GM21381 (cell line): ENCODE data around the gene HDGFL2.

Experiments used
- ATAC-seq: cut with Tn5 transposase; IDR thresholded peaks from one replicate; pipeline ENCODE4 v1.9.1; 2021; ENCODE audit warnings: mild to moderate bottlenecking, moderate library complexity; ENCODE audit not compliant: unreplicated experiment

Gene HDGFL2

GRCh38 chr19:4444765-4445741 is 27.0 kb upstream of the HDGFL2 start:
- no peak for ATAC-seq

DNA sequence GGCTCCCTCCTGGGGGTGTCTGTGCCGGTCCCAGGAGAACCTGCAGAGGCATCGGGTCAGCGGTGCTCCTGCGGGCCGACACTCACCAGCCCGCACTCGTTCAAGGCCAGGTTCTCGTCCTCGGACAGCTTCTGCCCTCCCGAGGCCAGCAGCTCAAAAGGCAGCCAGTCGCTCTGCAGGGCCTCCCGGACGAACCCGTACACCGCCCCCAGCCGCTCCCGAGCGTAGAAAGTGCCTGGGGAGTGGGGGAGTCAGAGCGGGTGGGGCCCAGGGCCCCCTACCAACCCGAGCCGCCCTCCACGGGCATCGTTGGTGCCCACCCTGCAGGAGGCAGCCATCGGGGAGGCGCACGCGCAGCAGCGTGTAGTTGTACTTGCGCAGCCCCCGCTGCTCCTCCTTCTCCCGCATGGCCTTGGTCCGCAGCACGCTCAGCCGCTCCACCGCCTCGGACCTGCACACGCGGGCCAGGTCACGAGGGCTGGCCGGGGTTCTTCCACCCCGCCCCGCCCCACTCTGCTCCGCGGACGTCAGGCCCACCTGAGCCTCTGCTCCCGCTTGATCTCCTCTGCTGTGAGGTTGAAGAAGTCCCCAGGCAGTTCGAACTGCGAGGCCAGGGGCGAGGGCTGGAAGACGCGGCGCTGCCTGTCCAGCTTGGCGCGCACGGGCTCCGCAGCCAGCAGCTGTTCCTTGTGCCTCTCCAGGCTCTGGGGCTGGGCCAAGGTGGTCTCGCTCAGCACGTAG is 26.0 kb upstream of the HDGFL2 start:
- ATAC-seq, result no peak

DNA sequence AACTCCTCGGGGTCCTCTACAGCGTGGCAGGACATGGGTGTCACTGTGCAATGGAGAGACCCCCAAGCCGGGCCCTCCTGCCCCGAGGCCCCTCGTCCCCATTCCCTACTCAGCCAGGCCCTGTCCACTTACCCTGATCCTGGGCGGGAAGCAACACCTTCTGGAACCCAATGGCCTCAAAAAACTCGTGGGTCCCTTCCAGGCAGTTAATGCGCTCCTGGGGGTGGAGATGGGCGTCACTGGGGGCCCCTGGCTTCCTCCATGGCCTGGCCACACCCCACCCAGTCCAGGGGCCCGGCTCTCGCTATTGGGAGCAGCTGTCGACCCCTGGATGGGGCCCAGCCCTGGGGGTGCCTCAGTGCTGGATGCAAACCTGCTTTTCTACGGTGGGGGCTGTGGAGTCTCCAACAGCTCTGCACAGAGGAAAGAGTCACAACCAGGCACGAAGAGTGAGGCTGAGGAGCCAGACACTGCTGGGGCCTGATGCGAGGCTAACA is 25.3 kb upstream of the HDGFL2 start:
- no peak for ATAC-seq

DNA sequence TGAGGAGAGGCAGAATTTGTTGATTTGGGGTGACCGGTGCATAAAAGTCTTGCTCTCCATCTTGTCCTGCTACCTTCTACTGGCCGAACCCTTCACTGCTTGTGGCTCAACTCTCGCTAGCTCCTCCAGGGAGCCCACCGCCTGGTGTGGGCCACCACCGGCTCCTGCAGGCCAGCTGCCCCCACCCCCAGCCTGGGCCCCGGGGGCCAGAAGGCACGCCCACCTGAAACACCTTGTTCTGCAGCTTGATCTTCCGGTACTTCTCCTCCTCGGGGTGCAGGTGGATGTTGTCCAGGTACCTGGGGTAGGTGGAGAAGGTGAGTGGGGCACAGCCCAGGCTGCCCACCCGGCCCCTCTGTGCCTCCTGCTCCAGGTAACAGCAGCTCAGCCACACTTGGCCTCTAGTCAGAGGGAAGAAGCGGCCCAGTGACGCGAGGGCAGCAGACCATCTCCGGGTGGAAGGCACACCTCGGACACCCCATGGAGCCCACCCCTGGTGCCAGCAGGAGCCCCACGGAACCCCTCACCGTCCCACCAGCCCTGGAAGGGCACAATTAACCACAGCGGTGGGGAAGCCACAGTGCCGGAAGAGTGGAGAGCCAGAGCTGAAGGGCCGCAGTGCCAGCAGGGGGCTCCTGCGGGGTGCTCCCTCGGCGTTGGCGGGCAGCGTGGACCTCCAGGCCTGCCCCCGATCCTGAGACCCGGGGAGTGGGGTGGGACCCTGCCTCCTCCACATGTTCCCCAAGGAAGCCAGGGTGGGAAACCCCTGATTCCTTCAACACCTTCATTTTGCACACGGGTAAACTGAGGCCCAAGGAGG is 24.6 kb upstream of the HDGFL2 start:
- ATAC-seq, result no peak

DNA sequence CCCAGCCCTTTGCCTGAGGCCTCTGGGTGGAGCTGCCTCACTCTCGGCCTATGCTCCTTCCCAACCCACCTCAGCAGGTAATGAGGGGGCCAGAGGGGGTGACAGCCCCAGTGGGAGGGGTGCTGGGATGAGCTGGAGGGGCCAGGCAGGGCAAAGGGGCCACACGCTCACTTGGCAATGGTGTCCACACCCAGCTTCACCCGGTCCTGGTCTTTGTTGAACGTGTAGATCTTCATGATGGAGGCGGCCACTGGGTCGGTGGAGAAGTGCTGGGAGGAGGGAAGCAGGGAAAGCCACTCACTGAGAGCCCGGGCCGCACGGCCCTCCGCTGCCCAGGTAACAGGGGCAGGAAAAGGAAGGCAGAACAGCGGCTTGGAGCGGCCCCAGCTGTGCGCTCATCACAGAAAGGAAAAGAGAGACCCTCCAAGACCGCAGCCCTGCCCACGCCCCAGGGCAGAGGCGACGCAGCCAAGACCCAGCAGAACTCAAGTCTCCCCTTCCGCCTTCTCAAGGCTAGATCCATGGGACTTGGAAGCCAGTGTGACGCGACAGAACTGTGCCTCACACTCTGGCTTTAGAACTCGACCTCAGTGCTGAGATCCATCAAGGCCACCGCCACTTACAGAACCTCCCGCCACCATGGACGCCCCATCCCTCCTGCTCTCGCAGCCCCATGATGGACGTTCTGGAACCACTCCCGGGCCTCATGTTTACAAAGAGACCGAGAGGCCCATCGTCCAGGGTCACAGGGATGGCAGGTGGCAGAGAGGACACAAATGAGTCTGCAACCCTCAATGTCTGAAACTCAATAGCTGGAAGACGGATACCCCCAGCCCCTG is 23.7 kb upstream of the HDGFL2 start:
- ATAC-seq, result no peak

GRCh38 chr19:4449022-4449638 is 23.0 kb upstream of the HDGFL2 start:
- ATAC-seq, result no peak

DNA sequence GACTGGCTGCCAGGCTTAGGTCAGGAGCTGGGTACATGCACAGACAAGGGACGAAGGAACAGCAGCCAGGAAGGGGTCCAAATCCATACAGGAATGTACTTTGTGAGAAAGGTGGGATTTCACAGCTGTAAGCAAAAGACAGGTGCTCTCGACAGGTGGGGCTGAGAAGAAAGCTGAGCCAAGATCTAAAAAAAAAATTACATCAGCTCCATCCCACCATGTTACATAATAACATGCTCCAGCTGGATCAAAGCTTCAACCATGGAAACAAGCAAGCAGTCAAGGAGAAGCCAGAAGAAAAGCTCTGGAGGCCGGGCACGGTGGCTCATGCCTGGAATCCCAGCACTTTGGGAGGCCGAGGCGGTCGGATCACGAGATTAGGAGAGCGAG is 22.5 kb upstream of the HDGFL2 start:
- no peak for ATAC-seq

DNA sequence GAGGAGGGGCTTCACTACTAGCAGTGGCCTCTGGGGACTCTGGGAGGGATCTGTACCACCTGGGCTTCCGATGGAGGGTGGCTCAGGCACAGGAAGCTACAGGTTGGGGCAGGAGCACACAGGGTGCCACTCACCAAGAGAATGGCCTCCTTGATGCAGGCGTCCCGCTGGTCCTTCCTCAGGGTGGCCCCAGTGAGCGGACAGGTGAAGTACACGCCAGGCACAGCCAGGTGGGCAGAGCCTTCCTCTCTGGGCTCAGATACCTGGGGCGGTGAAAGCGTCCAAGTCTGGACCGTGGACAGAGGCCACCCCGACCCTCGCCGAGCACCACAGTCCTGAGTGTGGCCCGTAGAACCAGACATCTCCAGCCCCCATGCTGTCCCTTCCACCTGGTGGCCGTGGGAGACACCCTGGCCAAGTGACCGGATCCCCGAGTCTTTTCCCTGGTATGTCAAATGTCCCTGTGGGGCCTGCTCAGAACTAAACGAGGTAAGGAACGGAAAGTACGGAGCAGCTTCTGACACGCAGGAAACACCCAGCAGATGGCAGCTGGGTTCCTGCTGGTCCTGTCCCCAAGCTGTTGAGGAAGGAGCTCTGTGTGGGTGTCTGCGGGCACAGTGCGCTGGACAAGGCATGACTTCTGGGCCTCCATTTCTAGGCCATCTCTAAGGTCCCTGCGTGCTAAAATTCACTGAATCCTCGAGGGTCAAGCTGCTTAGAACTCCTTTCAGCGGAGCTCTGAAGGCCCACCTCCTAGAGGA is 19.7 kb upstream of the HDGFL2 start:
- no peak for ATAC-seq

DNA sequence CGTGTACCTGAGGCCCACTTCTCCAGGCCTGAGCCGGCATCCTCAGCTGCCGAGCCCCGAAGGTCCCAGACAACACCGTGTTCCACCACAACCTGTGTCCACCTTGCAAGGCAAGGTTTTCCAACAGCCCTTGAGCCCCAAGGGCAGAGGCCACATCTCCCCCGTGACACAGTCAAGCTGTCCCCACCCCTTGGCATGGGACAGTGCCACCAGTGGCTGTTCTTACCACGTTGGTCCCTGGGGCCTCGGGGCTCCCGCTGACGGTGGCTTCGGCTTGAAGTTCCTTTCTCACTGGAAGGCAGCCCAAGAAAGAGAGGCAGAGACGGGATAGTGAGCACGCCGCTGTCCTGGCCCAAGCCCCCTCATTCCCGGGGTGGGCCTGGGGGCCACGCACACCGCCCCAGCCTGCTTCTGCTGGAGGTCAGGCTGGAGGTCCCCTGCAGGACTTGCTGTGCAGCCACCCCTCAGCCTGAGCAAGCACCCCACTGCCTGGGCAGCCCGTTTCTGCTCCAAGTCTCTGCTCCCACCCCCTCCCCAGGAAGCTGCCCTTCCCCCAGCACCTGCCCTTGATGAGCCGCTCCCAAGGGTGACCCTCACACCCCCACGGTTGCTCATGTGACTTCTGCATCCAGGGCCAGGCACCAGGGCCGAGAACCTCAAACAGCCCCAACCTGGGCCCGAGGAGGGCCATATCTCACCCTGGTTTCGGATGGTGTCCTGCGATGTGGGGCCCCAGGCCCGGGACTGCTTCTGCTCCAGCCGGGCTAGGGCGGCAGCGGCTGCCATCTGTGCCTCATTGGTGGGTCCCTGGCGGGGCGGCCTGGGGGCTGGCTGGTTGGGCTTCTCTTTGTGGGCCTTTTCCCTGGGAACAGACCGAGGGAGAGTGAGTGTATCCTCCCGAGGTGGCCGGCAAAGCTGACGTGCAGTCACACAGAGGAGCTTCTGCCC is 18.6 kb upstream of the HDGFL2 start:
- ATAC-seq, result no peak

DNA sequence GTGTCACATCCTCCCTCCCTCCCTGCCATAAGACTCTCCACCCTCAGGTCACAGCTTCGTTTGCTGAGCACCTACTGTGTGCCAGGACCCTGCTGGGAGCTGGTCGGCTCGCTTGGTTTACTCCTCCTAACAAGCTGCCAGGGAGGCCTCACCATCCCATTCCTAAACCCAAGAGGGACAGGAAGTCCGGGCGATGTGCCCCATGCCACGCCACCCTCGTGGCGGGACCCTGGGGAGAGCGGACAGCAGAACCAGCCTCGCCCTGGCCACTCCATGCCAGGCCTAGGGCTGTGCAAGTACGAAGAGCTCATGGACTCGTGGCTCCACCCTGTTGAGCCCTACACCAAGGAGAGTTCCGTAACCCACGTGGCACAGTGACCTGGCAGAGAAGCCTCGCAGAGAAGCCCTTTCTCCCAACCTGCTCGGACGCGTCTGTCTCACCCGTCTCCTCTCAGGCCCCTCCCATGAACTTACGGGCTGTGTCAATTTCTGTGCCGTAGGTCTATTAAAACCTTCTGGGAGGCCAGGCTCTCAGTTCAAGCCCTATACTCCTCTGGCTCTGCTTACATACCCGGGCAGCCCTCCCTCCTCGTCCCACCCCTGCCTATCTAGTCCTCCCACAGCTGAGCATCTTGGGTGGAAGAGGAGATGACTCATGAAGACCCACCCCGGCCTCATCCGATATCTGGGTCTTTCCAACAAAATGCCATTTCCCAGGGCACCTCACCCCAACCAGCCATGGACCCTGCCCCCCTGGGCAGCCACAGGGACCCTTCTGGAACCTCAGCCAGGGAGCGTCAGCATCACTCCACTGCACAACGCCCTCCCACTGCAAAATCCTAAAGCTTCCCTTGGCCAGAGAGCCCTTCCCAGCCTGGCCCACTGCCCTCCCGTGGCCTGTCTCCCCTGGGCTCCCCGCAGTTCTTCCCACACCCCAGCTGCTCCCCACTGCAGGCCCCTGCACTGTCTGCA is 17.1 kb upstream of the HDGFL2 start:
- ATAC-seq, result no peak

GRCh38 chr19:4455719-4456475 is 16.2 kb upstream of the HDGFL2 start:
- ATAC-seq, result no peak

GRCh38 chr19:4456476-4456842 is 15.6 kb upstream of the HDGFL2 start:
- no peak for ATAC-seq

DNA sequence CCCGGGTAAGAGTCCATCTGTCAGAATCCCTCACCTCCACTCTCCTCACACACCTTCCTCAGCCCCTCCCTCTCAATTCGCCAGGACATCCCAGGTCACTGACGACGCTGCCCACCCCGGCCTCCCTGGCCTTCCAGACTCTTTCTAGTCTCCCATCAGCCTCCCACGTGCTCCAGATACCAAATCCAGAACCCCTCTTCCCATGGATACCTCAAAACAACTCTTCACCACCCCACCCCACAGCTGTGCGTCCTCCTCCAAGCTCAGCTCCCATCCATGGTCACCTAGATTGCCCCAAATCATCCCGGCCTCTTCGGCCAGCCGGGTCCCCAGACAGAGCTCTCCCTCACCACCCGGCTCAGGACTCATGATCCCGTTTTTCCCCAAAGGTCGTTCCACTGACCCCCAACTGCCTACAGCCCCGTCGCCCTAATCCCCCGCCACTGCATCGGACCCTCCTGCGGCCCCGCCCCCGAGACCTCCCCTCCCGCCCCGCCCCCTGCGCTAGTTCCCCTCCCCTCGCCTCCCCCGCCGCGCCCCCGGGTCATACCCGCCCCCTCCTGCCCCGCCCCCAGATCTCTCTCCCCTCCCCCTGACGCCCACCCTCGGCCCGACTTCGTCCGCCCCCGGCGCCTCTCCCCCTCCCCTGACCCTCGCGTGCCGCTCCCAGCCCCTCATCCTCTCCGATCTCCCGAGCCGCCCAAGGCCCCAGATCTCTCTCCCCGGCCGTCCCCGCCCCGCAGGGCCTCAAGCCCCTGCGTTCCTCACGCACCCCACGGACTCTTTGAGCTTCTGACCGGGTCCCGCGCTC is 15.0 kb upstream of the HDGFL2 start:
- ATAC-seq, result peak; percentile 4

DNA sequence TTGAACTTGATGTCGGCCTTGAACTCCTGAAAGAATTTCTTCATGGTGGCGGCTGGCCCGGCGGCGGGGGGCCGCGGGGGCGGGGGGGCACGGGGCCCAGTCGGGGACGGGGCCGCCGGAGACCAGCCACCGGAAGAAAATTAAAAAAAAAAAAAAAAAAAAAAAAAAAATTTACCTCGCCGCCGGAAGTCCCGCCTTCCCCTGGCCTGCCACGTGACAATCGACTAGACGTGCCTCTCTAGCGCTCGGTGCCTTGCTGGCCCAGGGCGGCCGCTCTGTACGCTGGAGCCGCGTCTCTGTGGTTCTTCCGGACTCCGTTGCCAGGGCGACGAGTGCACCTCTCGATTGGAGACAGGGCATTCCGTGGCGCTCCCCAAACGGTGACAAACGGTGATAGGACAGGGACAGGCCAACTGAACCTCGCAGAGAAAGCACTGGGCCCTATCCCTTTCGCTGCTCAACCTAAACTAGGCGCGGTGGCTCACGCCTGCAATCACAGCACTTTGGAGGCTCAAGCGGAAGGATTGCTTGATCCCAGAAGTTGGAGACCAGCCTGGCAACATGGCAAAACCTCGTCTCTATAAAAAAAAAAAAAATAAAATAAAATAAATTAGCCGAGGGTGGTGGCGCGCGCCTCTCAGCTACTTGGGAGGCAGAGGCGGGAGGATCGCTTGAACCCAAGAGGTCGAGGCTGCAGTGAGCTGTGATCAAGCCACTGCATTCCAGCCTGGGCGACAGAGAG is 14.3 kb upstream of the HDGFL2 start, which contains the start of gene UBXN6:
Gene UBXN6, minus strand, starts transcription at position 141 of the 742 bp plus-strand sequence. Its CDS starts 97 bp downstream, at position 44.
- ATAC-seq, result peak; percentile 90
